ENCODE results near the gene CAMK4. TPM values are rescaled to one million over a fixed set of nuclear protein-coding genes. Genes with fewer than 3 reads are reported as not detected.
"Not testable (repeated sequence)": the region's sequence is repeated elsewhere in the genome, so short reads cannot be mapped to it uniquely, and the experiment has no call there.

The CAMK4 gene
- total and polyA plus RNA-seq, 2 donors (not counting 1 experiment from before 2014, with no cell fraction given), result 0.83 to 5.9 TPM

DNA sequence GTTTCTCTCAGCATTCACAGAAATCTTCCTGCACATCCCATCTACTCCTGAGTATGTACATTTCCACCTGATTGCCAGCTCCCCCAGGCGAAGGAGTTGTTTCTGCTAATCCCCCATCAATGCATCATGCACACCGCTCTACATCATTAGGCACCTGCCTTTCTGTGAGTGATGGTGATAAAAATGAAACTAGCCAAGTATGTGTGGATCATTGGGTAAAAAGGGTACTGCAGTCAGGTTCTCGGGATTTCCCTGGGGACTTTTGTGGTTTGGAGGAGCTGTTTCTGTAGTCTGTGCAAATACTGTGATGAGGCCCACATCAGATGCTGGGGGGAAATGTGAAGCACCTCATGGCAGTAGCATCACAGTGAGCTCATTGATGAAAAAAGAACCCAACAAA lies 30.4 kb downstream of the CAMK4 start:
- Histone ChIP-seq H3K36me3 (ENCODE audit: control insufficient read depth, insufficient read depth, low read length) (no peaks in the 10 kb centered on the region), H2AFZ (ENCODE audit: low read length) (no peak overlapping the region), H3K27me3 (ENCODE audit: control insufficient read depth, insufficient read depth, low read length) (no peaks in the 10 kb centered on the region), H3K9me3 (ENCODE audit: control insufficient read depth, insufficient read depth, low read depth, low read length) (no peaks in the 10 kb centered on the region), H3K9ac (ENCODE audit: insufficient read depth, low read length) (no peak overlapping the region), H3K27ac (ENCODE audit: insufficient read depth, low read length) (no peak overlapping the region), H3K4me1 (ENCODE audit: control insufficient read depth, extremely low read depth, insufficient read depth, low read length) (no peaks in the 10 kb centered on the region), H3K79me2 (ENCODE audit: control insufficient read depth, insufficient read depth, low read length) (no peaks in the 10 kb centered on the region), H3K4me2 (ENCODE audit: extremely low read depth, insufficient read depth, low read length) (no peak overlapping the region), H3K4me3 (replicated peaks in 1 of 4; ENCODE audit: control extremely low read depth in 1 of 4, insufficient read depth in 1 of 4, low read depth in 3 of 4, low read length in 4 of 4) (no peak overlapping the region), H4K20me1 (ENCODE audit: control insufficient read depth, extremely low read depth, insufficient read depth, low read length) (no peaks in the 10 kb centered on the region)
- TF ChIP-seq, protein P1, sequence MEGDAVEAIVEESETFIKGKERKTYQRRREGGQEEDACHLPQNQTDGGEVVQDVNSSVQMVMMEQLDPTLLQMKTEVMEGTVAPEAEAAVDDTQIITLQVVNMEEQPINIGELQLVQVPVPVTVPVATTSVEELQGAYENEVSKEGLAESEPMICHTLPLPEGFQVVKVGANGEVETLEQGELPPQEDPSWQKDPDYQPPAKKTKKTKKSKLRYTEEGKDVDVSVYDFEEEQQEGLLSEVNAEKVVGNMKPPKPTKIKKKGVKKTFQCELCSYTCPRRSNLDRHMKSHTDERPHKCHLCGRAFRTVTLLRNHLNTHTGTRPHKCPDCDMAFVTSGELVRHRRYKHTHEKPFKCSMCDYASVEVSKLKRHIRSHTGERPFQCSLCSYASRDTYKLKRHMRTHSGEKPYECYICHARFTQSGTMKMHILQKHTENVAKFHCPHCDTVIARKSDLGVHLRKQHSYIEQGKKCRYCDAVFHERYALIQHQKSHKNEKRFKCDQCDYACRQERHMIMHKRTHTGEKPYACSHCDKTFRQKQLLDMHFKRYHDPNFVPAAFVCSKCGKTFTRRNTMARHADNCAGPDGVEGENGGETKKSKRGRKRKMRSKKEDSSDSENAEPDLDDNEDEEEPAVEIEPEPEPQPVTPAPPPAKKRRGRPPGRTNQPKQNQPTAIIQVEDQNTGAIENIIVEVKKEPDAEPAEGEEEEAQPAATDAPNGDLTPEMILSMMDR (conservative IDR thresholded peaks at IDR 0.05 in 1 of 2, IDR thresholded peaks at IDR 0.05 in 1 of 2; ENCODE audit: low read depth in 1 of 2, low read length in 2 of 2), result no peak
- no peak for TF ChIP-seq EZH2 (IDR thresholded peaks at IDR 0.05; ENCODE audit: low read length, missing control alignments)
- peak; percentile 15 to 23 for DNase-seq (ENCODE audit: low read depth in 2 of 2)

- no peaks in the 10 kb centered on the region for H3K4me1 ChIP-seq (ENCODE audit: control insufficient read depth, extremely low read depth, insufficient read depth, low read length)
- H3K27me3 ChIP-seq (ENCODE audit: control insufficient read depth, insufficient read depth, low read length), result no peaks in the 10 kb centered on the region
- peak in 1 of 2 donors; percentile 13 for DNase-seq (ENCODE audit: low read depth in 2 of 2)
- no peak overlapping the region for H2AFZ ChIP-seq (ENCODE audit: low read length)
- TF ChIP-seq EZH2 (IDR thresholded peaks at IDR 0.05; ENCODE audit: low read length, missing control alignments), result no peak
- TF ChIP-seq, protein P1 (conservative IDR thresholded peaks at IDR 0.05 in 1 of 2, IDR thresholded peaks at IDR 0.05 in 1 of 2; ENCODE audit: low read depth in 1 of 2, low read length in 2 of 2), result no peak
- no peaks in the 10 kb centered on the region for H3K36me3 ChIP-seq (ENCODE audit: control insufficient read depth, insufficient read depth, low read length)
- H3K9me3 ChIP-seq (ENCODE audit: control insufficient read depth, insufficient read depth, low read depth, low read length), result no peaks in the 10 kb centered on the region
- H3K4me3 ChIP-seq (replicated peaks in 1 of 4; ENCODE audit: control extremely low read depth in 1 of 4, insufficient read depth in 1 of 4, low read depth in 3 of 4, low read length in 4 of 4), result no peak overlapping the region
- H3K4me2 ChIP-seq (ENCODE audit: extremely low read depth, insufficient read depth, low read length), result no peak overlapping the region
- H3K27ac ChIP-seq (ENCODE audit: insufficient read depth, low read length), result no peak overlapping the region
- H4K20me1 ChIP-seq (ENCODE audit: control insufficient read depth, extremely low read depth, insufficient read depth, low read length), result no peaks in the 10 kb centered on the region
- H3K9ac ChIP-seq (ENCODE audit: insufficient read depth, low read length), result no peak overlapping the region
- no peaks in the 10 kb centered on the region for H3K79me2 ChIP-seq (ENCODE audit: control insufficient read depth, insufficient read depth, low read length)
Measured at GRCh38 chr5:111255169-111255568, 31.0 kb downstream of the CAMK4 start.

DNA sequence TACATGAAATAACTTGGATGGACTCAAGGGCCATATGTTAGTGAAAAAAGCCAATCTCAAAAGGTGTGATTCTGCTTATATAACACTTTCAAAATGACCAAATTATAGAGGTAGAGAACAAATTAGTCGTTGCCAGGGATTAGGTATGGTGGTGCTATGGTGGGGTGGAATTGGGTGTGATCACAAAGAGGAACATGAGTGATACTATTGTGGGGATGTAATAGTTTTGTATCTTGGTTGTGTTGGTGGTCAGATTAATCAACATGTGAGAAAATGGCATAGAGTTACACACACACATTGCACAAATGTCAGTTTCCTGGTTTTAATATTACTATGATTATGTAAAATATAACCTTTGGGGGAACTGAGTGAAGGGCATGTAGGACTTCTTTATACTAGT lies 31.9 kb downstream of the CAMK4 start:
- Histone ChIP-seq H3K9me3 (ENCODE audit: control insufficient read depth, insufficient read depth, low read depth, low read length) (no peaks in the 10 kb centered on the region), H4K20me1 (ENCODE audit: control insufficient read depth, extremely low read depth, insufficient read depth, low read length) (no peaks in the 10 kb centered on the region), H3K4me1 (ENCODE audit: control insufficient read depth, extremely low read depth, insufficient read depth, low read length) (no peaks in the 10 kb centered on the region), H3K4me3 (replicated peaks in 1 of 4; ENCODE audit: control extremely low read depth in 1 of 4, insufficient read depth in 1 of 4, low read depth in 3 of 4, low read length in 4 of 4) (no peak overlapping the region), H3K79me2 (ENCODE audit: control insufficient read depth, insufficient read depth, low read length) (no peaks in the 10 kb centered on the region), H3K27ac (ENCODE audit: insufficient read depth, low read length) (no peak overlapping the region), H3K27me3 (ENCODE audit: control insufficient read depth, insufficient read depth, low read length) (no peaks in the 10 kb centered on the region), H3K9ac (ENCODE audit: insufficient read depth, low read length) (no peak overlapping the region), H2AFZ (ENCODE audit: low read length) (no peak overlapping the region), H3K4me2 (ENCODE audit: extremely low read depth, insufficient read depth, low read length) (no peak overlapping the region), H3K36me3 (ENCODE audit: control insufficient read depth, insufficient read depth, low read length) (no peaks in the 10 kb centered on the region)
- no peak for DNase-seq (ENCODE audit: low read depth in 2 of 2)
- no peak for TF ChIP-seq EZH2 (IDR thresholded peaks at IDR 0.05; ENCODE audit: low read length, missing control alignments)
- TF ChIP-seq, protein P1 (conservative IDR thresholded peaks at IDR 0.05 in 1 of 2, IDR thresholded peaks at IDR 0.05 in 1 of 2; ENCODE audit: low read depth in 1 of 2, low read length in 2 of 2), result no peak

- H3K79me2 ChIP-seq (ENCODE audit: control insufficient read depth, insufficient read depth, low read length); H3K9ac ChIP-seq (ENCODE audit: insufficient read depth, low read length); H3K9me3 ChIP-seq (ENCODE audit: control insufficient read depth, insufficient read depth, low read depth, low read length): not testable (repeated sequence)
Measured at GRCh38 chr5:111257610-111258009, 33.4 kb downstream of the CAMK4 start.

More at GRCh38 chr5:111257610-111258009, 33.4 kb downstream of the CAMK4 start:
- not testable (repeated sequence) for H3K4me2 ChIP-seq (ENCODE audit: extremely low read depth, insufficient read depth, low read length); H3K27me3 ChIP-seq (ENCODE audit: control insufficient read depth, insufficient read depth, low read length); H3K4me1 ChIP-seq (ENCODE audit: control insufficient read depth, extremely low read depth, insufficient read depth, low read length); DNase-seq (ENCODE audit: low read depth in 2 of 2); H2AFZ ChIP-seq (ENCODE audit: low read length); H3K36me3 ChIP-seq (ENCODE audit: control insufficient read depth, insufficient read depth, low read length); H3K27ac ChIP-seq (ENCODE audit: insufficient read depth, low read length); H3K4me3 ChIP-seq (replicated peaks in 1 of 4; ENCODE audit: control extremely low read depth in 1 of 4, insufficient read depth in 1 of 4, low read depth in 3 of 4, low read length in 4 of 4); H4K20me1 ChIP-seq (ENCODE audit: control insufficient read depth, extremely low read depth, insufficient read depth, low read length)

Measured in fibroblast of lung (primary cell).